Loucy (cell line): ENCODE data around the gene GLOD4.
"Not testable (repeated sequence)": the region's sequence is repeated elsewhere in the genome, so short reads cannot be mapped to it uniquely, and the experiment has no call there.

ENCODE experiments used
- H2AFZ ChIP-seq: fragments of 200-600 bp; sonication (generic); 2 replicates; pipeline ENCODE4 v1.6.0; 2016; ENCODE audit warnings: antibody characterized with exemption, mild to moderate bottlenecking, low read length, moderate library complexity
- H3F3A ChIP-seq: fragments of 200-600 bp; 2 replicates; pipeline ENCODE4 v1.6.0; 2016; ENCODE audit warnings: antibody characterized with exemption, low read depth, mild to moderate bottlenecking
- H3K27me3 ChIP-seq: fragments of 200-600 bp; sonication (generic); 2 replicates; pipeline ENCODE4 v1.6.1; 2014; ENCODE audit warnings: low read length, mild to moderate bottlenecking; ENCODE audit not compliant: insufficient read depth, poor library complexity, severe bottlenecking
- H3K36me3 ChIP-seq: fragments of 200-600 bp; sonication (generic); 2 replicates; pipeline ENCODE4 v1.6.1; 2016; ENCODE audit warnings: low read length; ENCODE audit not compliant: insufficient read depth
- H3K4me1 ChIP-seq: fragments of 200-600 bp; sonication (generic); 2 replicates; pipeline ENCODE4 v1.5.1; 2014; ENCODE audit warnings: low read length, mild to moderate bottlenecking; ENCODE audit not compliant: insufficient read depth, poor library complexity, severe bottlenecking
- H3K4me2 ChIP-seq: fragments of 200-600 bp; sonication (generic); 2 replicates; pipeline ENCODE4 v1.6.0; 2014; ENCODE audit warnings: antibody characterized with exemption, low read length, low read depth, mild to moderate bottlenecking; ENCODE audit not compliant: poor library complexity, severe bottlenecking
- H3K4me3 ChIP-seq: fragments of 200-600 bp; sonication (generic); 2 replicates; pipeline ENCODE4 v1.5.1; 2014; ENCODE audit warnings: low read length, mild to moderate bottlenecking, mixed read lengths; ENCODE audit not compliant: poor library complexity, severe bottlenecking
- H3K79me2 ChIP-seq: fragments of 200-600 bp; sonication (generic); 2 replicates; pipeline ENCODE4 v1.6.1; 2014; ENCODE audit warnings: low read length; ENCODE audit not compliant: insufficient read depth
- H3K9ac ChIP-seq: fragments of 200-600 bp; sonication (generic); 2 replicates; pipeline ENCODE4 v1.6.0; 2014; ENCODE audit warnings: mild to moderate bottlenecking, low read depth, low read length, moderate library complexity; ENCODE audit not compliant: poor library complexity, severe bottlenecking
- H3K9me2 ChIP-seq: fragments of 200-600 bp; sonication (generic); replicated peaks from 2 replicates; pipeline ENCODE4 v1.6.1; 2016; ENCODE audit warnings: low read depth, low read length, mixed read lengths
- H3K9me3 ChIP-seq: fragments of 200-600 bp; sonication (generic); 2 replicates; pipeline ENCODE4 v1.6.1; 2014; ENCODE audit warnings: mild to moderate bottlenecking, antibody characterized with exemption, low read length, low read depth; ENCODE audit not compliant: insufficient read depth
- H4K20me1 ChIP-seq: fragments of 200-600 bp; sonication (generic); 2 replicates; pipeline ENCODE4 v1.6.0; 2014; ENCODE audit warnings: antibody characterized with exemption, low read length, mild to moderate bottlenecking; ENCODE audit not compliant: insufficient read depth, poor library complexity, severe bottlenecking
- CTCF ChIP-seq: fragments of 200-600 bp; sonication (generic); conservative IDR thresholded peaks from 2 replicates; pipeline ENCODE4 v1.5.1; 2014; ENCODE audit warnings: mild to moderate bottlenecking, antibody characterized with exemption, low read length
- EZH2phosphoT487 ChIP-seq: fragments of 200-600 bp; IDR thresholded peaks from 2 replicates; pipeline ENCODE4 v1.6.1; 2018; ENCODE audit warnings: antibody characterized with exemption, mild to moderate bottlenecking, moderate library complexity, borderline replicate concordance

GLOD4 gene

GRCh38 chr17:792277-792676 is 10.2 kb upstream of the GLOD4 start:
- no peaks in the 10 kb centered on the region for H3K27me3 ChIP-seq
- peaks cover 16% of the 10 kb centered on the region; the same call in 1 of the 2 replicates for H3K36me3 ChIP-seq
- TF ChIP-seq EZH2phosphoT487 = no peak
- no peak; the same call in 1 of the 2 replicates for TF ChIP-seq CTCF
- no peaks in the 10 kb centered on the region for H3K9me3 ChIP-seq
- H3K79me2 ChIP-seq = no peaks in the 10 kb centered on the region
- H3K4me3 ChIP-seq = no peak overlapping the region
- H4K20me1 ChIP-seq = no peaks in the 10 kb centered on the region
- no peaks in the 10 kb centered on the region for H3K4me1 ChIP-seq
- no peaks in the 10 kb centered on the region for H3F3A ChIP-seq
- no peak overlapping the region for H3K9ac ChIP-seq
- no peak overlapping the region for H3K4me2 ChIP-seq
- no peak overlapping the region for H2AFZ ChIP-seq
- H3K9me2 ChIP-seq = no peaks in the 10 kb centered on the region

- H3K9me2 ChIP-seq = no peaks in the 10 kb centered on the region
- no peak for TF ChIP-seq CTCF
- no peak for TF ChIP-seq EZH2phosphoT487
- no peaks in the 10 kb centered on the region for H3K79me2 ChIP-seq
- no peaks in the 10 kb centered on the region for H3K27me3 ChIP-seq
- no peak overlapping the region for H3K4me3 ChIP-seq
- no peak overlapping the region for H3K4me2 ChIP-seq
- H3K36me3 ChIP-seq = peaks cover 16% of the 10 kb centered on the region; the same call in 1 of the 2 replicates
- no peak overlapping the region for H2AFZ ChIP-seq
- no peaks in the 10 kb centered on the region for H3K9me3 ChIP-seq
- H3K4me1 ChIP-seq = no peaks in the 10 kb centered on the region
- H3K9ac ChIP-seq = no peak overlapping the region
- H4K20me1 ChIP-seq = no peaks in the 10 kb centered on the region
- H3F3A ChIP-seq = no peaks in the 10 kb centered on the region
Measured at GRCh38 chr17:791829-792228, 9.7 kb upstream of the GLOD4 start.

GRCh38 chr17:790874-791247 is 8.8 kb upstream of the GLOD4 start:
- H3K4me2 ChIP-seq, H3K9me3 ChIP-seq, H3F3A ChIP-seq, H3K4me3 ChIP-seq, H3K27me3 ChIP-seq, H3K79me2 ChIP-seq, H3K9ac ChIP-seq, H4K20me1 ChIP-seq, H3K4me1 ChIP-seq, H2AFZ ChIP-seq, H3K9me2 ChIP-seq: not testable (repeated sequence)
- peaks cover 16% of the 10 kb centered on the region; the same call in 1 of the 2 replicates for H3K36me3 ChIP-seq

GRCh38 chr17:789931-790873 is 8.1 kb upstream of the GLOD4 start:
- peaks cover 16% of the 10 kb centered on the region; the same call in 1 of the 2 replicates for H3K36me3 ChIP-seq
- not testable (repeated sequence) for H3F3A ChIP-seq, H3K4me2 ChIP-seq, H3K4me1 ChIP-seq, H3K27me3 ChIP-seq, H3K9ac ChIP-seq, H3K79me2 ChIP-seq, H3K9me3 ChIP-seq, H4K20me1 ChIP-seq, H2AFZ ChIP-seq, H3K9me2 ChIP-seq, H3K4me3 ChIP-seq
